Upper lobe of left lung (tissue), 4 donors: Measurements from ENCODE around the gene AQP1.

Experiments
- POLR2A ChIP-seq, 4 donors: fragments of 450-650 bp; IDR thresholded peaks; one replicate each; pipeline ENCODE4 v1.5.1; 2016 to 2017; ENCODE audit warnings: antibody characterized with exemption in 4 of 4, mild to moderate bottlenecking in 2 of 4
- POLR2AphosphoS5 ChIP-seq, 2 donors: sonication (generic); formaldehyde crosslinking; IDR thresholded peaks; one replicate each; pipeline ENCODE4 v1.5.1; 2017; ENCODE audit warnings: antibody characterized with exemption in 2 of 2
- TF ChIP-seq, protein P1 (sequence below), 6 experiments: fragments of 450-650 bp in 4 of 6; fragments of 200-600 bp in 2 of 6; sonication (generic) in 2 of 6; IDR thresholded peaks; one replicate each; pipeline ENCODE4 v1.5.1; 2016 to 2019; ENCODE audit warnings: antibody characterized with exemption in 6 of 6

DNA sequence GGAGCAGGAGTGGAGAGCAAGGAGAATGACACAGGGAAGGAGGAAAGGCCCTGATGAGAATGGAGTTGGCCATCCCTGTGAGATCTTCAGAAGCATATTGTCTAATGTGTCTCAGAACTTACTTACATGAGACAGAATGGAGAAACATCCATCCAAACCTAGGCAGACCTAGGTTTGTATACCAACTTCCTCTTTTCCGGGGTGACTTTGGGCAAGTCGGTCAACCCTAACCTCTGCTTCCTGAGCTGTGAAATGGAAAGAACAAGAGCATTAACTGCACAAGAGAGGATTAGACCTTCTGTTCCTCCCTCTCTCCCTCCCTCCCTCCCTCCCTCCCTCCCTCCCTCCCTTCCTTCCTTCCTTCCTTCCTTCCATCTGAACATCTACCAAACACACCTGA lies 56.6 kb downstream of the AQP1 start:
- TF ChIP-seq, protein P1, sequence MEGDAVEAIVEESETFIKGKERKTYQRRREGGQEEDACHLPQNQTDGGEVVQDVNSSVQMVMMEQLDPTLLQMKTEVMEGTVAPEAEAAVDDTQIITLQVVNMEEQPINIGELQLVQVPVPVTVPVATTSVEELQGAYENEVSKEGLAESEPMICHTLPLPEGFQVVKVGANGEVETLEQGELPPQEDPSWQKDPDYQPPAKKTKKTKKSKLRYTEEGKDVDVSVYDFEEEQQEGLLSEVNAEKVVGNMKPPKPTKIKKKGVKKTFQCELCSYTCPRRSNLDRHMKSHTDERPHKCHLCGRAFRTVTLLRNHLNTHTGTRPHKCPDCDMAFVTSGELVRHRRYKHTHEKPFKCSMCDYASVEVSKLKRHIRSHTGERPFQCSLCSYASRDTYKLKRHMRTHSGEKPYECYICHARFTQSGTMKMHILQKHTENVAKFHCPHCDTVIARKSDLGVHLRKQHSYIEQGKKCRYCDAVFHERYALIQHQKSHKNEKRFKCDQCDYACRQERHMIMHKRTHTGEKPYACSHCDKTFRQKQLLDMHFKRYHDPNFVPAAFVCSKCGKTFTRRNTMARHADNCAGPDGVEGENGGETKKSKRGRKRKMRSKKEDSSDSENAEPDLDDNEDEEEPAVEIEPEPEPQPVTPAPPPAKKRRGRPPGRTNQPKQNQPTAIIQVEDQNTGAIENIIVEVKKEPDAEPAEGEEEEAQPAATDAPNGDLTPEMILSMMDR (IDR thresholded peaks at IDR 0.05), result no peak
- no peak for TF ChIP-seq POLR2A (IDR thresholded peaks at IDR 0.05)
- TF ChIP-seq POLR2AphosphoS5 (IDR thresholded peaks at IDR 0.05), result no peak
